HEK293 (cell line): ENCODE data around the gene FOXC1.

ENCODE experiments used
- SETDB1 ChIP-seq: IDR thresholded peaks from one replicate; pipeline ENCODE4 v1.6.1; 2017; ENCODE audit warnings: mild to moderate bottlenecking, low read length, moderate library complexity, mixed read lengths; ENCODE audit not compliant: insufficient read length
- TF ChIP-seq, protein P1 (sequence below): fragments of 450-650 bp; formaldehyde crosslinking; IDR thresholded peaks from 2 replicates; pipeline ENCODE4 v1.5.1; 2016; ENCODE audit warnings: missing biosample characterization, missing genetic modification characterization

DNA sequence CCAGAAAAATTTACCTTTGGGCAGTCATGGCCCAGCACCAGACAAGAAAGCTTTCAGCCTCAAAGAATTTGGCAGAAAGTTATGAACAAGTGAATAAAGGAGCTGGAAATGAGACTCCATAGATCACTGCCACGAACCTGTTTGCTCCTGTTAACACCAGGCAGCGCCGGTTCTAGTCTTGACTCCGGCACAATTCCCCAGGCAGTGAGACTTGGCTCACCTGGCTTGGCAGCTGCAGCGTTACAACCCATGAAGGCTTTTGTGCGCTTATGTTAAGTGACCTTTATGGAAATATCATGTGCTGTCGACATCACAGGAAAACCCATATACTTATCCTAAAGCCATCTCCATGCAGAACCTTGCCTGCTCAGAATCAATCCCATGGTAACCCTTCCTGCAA is 22.2 kb upstream of the FOXC1 start:
- TF ChIP-seq, protein P1, sequence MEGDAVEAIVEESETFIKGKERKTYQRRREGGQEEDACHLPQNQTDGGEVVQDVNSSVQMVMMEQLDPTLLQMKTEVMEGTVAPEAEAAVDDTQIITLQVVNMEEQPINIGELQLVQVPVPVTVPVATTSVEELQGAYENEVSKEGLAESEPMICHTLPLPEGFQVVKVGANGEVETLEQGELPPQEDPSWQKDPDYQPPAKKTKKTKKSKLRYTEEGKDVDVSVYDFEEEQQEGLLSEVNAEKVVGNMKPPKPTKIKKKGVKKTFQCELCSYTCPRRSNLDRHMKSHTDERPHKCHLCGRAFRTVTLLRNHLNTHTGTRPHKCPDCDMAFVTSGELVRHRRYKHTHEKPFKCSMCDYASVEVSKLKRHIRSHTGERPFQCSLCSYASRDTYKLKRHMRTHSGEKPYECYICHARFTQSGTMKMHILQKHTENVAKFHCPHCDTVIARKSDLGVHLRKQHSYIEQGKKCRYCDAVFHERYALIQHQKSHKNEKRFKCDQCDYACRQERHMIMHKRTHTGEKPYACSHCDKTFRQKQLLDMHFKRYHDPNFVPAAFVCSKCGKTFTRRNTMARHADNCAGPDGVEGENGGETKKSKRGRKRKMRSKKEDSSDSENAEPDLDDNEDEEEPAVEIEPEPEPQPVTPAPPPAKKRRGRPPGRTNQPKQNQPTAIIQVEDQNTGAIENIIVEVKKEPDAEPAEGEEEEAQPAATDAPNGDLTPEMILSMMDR (tag by site-specific recombination): no peak
- no peak for TF ChIP-seq SETDB1
